ENCODE measurements around the gene OGDHL. TPM values are rescaled to one million over a fixed set of nuclear protein-coding genes. Genes with fewer than 3 reads are reported as not detected.
"Not testable (repeated sequence)": the region's sequence is repeated elsewhere in the genome, so short reads cannot be mapped to it uniquely, and the experiment has no call there.

OGDHL gene
- total RNA-seq, 2 experiments from 2014 or later: 0.40 to 0.68 TPM

DNA sequence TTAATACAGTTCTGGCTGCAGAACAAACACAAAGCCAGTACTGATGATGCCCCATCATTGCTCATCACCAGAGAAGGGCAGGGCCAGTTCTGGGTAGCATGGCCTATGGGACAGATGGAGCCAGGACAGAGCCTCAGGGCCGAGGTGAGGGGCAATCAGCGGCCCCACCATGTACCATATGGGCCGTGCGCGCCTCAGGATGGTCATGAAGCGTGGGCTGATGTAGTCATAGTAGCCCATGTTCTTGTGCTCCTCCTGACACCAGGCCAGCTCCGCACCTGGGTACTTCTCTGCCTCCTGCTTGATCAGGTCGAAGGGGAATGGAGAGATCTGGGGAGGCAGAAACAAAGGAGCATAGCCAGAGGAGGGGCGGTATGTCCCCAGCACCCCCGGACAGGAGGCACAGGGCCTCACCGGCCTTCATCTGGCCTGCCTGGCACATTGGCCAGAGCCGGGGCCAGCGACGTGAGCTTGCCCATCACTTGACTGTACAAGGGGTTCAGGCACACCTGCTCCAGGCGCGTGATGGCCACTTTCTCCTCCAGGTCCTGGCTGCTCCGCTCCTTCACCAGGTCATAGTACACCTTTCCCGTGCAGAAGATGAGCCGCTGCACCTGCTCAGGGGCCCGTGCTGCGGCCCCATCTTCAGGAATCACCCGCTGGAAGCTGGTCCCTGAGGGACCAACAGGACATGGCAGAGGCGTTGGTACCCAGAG lies 26.1 kb downstream of the OGDHL start:
- H3K36me3 Mint-ChIP-seq (ENCODE audit: low read depth): no peaks in the 10 kb centered on the region
- ChIA-PET POLR2A (no interaction called here), CTCF (no interaction called here)
- no peak overlapping the region for H3K27ac Mint-ChIP-seq
- H3K4me3 Mint-ChIP-seq: no peak overlapping the region
- no peaks in the 10 kb centered on the region for H3K4me1 Mint-ChIP-seq (ENCODE audit: low read depth)
- DNase-seq: no peak
- H3K27me3 Mint-ChIP-seq: no peaks in the 10 kb centered on the region
- TF ChIP-seq, protein P1, sequence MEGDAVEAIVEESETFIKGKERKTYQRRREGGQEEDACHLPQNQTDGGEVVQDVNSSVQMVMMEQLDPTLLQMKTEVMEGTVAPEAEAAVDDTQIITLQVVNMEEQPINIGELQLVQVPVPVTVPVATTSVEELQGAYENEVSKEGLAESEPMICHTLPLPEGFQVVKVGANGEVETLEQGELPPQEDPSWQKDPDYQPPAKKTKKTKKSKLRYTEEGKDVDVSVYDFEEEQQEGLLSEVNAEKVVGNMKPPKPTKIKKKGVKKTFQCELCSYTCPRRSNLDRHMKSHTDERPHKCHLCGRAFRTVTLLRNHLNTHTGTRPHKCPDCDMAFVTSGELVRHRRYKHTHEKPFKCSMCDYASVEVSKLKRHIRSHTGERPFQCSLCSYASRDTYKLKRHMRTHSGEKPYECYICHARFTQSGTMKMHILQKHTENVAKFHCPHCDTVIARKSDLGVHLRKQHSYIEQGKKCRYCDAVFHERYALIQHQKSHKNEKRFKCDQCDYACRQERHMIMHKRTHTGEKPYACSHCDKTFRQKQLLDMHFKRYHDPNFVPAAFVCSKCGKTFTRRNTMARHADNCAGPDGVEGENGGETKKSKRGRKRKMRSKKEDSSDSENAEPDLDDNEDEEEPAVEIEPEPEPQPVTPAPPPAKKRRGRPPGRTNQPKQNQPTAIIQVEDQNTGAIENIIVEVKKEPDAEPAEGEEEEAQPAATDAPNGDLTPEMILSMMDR (IDR thresholded peaks at IDR 0.05): no peak
- intact Hi-C loops (cut with micrococcal nuclease): no loop called here
- ATAC-seq: no peak
- no peaks in the 10 kb centered on the region for H3K9me3 Mint-ChIP-seq

DNA sequence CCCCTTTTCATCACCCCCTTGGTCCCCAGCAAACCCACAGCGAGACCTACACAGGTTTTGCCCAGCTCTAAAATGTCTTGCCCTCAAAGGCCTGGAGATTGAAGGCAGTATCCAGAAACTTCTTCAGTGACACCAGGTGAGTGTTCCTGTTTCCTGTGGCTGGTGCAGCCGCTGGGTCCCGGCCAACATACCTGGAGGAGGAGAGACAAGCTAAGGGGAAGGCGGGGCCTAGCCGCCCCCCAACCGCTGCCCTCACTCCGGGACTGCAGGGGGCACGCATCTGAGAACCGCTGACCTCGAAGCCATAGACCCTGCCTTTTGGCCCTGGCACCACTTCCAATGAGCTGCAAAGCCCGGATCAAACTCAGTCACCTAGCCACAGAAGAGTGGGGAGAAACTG lies 27.0 kb downstream of the OGDHL start:
- H3K27me3 Mint-ChIP-seq: no peaks in the 10 kb centered on the region
- no peak overlapping the region for H3K27ac Mint-ChIP-seq
- no peaks in the 10 kb centered on the region for H3K36me3 Mint-ChIP-seq (ENCODE audit: low read depth)
- no peak overlapping the region for H3K4me3 Mint-ChIP-seq
- ChIA-PET CTCF (no interaction called here), POLR2A (no interaction called here)
- no peaks in the 10 kb centered on the region for H3K4me1 Mint-ChIP-seq (ENCODE audit: low read depth)
- no peak for ATAC-seq
- H3K9me3 Mint-ChIP-seq: no peaks in the 10 kb centered on the region
- intact Hi-C loops (cut with micrococcal nuclease): no loop called here
- TF ChIP-seq, protein P1 (IDR thresholded peaks at IDR 0.05): no peak
- DNase-seq: no peak

DNA sequence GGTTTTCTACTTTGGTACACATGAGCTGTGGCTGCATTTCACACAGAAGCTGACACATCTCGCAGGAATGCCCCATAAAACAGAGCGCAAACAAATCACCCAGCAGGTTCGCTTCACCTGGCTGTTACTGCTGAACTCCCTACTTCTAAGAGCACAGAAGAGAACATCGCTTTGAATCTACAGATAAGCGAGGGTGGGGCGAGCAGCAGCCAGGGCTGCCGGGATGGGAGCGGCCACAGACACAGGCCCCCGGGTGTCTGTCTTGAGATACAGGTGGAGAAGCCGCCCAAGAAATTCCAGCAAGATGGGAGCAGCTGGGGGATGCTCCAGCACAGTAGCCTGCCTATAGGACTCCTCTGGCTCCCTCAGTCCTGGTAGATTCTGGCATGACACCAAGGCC lies 27.4 kb downstream of the OGDHL start:
- POLR2A ChIA-PET: no interaction called here
- ATAC-seq (no peak), DNase-seq (no peak)
- no peak overlapping the region for H3K4me3 Mint-ChIP-seq
- no peaks in the 10 kb centered on the region for H3K27me3 Mint-ChIP-seq
- TF ChIP-seq, protein P1 (IDR thresholded peaks at IDR 0.05): no peak
- no peaks in the 10 kb centered on the region for H3K4me1 Mint-ChIP-seq (ENCODE audit: low read depth)
- H3K9me3 Mint-ChIP-seq: no peaks in the 10 kb centered on the region
- CTCF ChIA-PET: no interaction called here
- no peaks in the 10 kb centered on the region for H3K36me3 Mint-ChIP-seq (ENCODE audit: low read depth)
- intact Hi-C loops (cut with micrococcal nuclease): no loop called here
- no peak overlapping the region for H3K27ac Mint-ChIP-seq

DNA sequence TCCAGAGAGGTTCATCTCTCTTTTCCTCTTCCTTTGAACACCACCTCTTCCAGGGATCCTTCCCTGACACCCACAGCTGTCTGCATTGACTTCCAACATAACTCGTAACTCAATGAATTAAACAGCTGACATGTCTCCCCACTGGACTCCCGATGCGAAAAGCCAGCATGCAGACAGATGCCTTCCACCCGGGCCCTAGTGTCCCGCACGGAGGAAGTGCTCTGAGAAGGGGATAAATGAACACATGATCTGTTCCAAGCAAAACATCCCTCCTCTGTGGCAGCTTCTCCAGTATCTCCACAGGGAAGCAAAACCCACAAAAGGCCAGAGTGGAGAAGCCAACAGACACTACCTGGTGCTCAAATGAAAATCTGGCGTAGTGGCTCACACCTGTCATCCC lies 28.3 kb downstream of the OGDHL start:
- Mint-ChIP-seq H3K9me3 (peaks cover 2% of the 10 kb centered on the region), H3K27me3 (no peaks in the 10 kb centered on the region), H3K27ac (no peak overlapping the region), H3K4me1 (ENCODE audit: low read depth) (no peaks in the 10 kb centered on the region), H3K4me3 (no peak overlapping the region), H3K36me3 (ENCODE audit: low read depth) (no peaks in the 10 kb centered on the region)
- ChIA-PET POLR2A (no interaction called here), CTCF (no interaction called here)
- TF ChIP-seq, protein P1 (IDR thresholded peaks at IDR 0.05): no peak
- intact Hi-C loops (cut with micrococcal nuclease): no loop called here
- ATAC-seq (no peak), DNase-seq (no peak)

DNA sequence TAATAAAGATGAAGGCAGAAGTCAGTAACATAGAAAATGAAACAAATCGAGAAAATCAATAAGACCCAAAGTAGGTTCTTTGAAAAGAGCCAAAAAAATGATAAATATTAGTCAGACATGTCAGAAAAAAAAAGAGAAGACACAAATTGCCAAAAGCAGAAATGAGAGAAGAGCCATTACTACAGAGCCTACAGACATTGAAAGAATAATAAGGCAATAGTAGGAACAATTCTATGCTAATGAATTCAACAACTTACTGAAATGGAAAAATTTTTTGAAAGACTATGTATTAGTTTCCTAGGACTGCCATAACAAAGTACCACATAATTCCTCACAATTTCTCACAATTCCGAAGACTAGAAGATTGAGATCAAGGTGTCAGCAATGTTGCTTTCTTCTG lies 35.5 kb downstream of the OGDHL start:
- ATAC-seq: no peak
- CTCF ChIA-PET: no interaction called here
- peaks cover 12% of the 10 kb centered on the region for H3K9me3 Mint-ChIP-seq
- H3K27ac Mint-ChIP-seq: no peak overlapping the region
- POLR2A ChIA-PET: no interaction called here
- DNase-seq: no peak
- TF ChIP-seq, protein P1 (IDR thresholded peaks at IDR 0.05): no peak
- no peaks in the 10 kb centered on the region for H3K4me1 Mint-ChIP-seq (ENCODE audit: low read depth)
- H3K4me3 Mint-ChIP-seq: no peak overlapping the region
- intact Hi-C loops (cut with micrococcal nuclease): no loop called here
- H3K27me3 Mint-ChIP-seq: no peaks in the 10 kb centered on the region
- peaks cover 1% of the 10 kb centered on the region for H3K36me3 Mint-ChIP-seq (ENCODE audit: low read depth)

DNA sequence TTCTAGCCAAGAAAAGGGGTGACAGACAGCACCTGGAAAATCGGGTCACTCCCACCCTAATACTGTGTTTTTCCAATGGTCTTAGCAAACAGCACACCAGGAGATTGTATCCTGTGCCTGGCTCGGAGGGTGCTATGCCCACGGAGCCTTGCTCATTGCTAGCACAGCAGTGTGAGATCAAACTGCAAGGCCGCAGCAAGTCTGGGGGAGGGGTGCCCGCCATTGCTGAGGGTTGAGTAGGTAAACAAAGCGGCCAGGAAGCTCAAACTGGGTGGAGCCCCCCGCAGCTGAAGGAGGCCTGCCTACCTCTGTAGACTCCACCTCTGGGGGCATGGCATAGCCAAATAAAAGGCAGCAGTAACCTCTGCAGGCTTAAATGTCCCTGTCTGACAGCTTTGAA lies 47.0 kb downstream of the OGDHL start:
- H3K4me1 Mint-ChIP-seq (ENCODE audit: low read depth); H3K27ac Mint-ChIP-seq; intact Hi-C loops (cut with micrococcal nuclease); H3K36me3 Mint-ChIP-seq (ENCODE audit: low read depth); H3K4me3 Mint-ChIP-seq; ATAC-seq; H3K9me3 Mint-ChIP-seq; CTCF ChIA-PET; POLR2A ChIA-PET; DNase-seq: not testable (repeated sequence)
- peaks cover 15% of the 10 kb centered on the region for H3K27me3 Mint-ChIP-seq

Data from activated CD8-positive, alpha-beta T cell treated with anti-CD3 and anti-CD28 coated beads for 36 hours (primary cell).